ENCODE data around the gene UXS1. TPM values are rescaled to one million over a fixed set of nuclear protein-coding genes. Genes with fewer than 3 reads are reported as not detected.

UXS1 gene
- total RNA-seq, 1 experiment from 2014 or later, result 46.3 TPM

GRCh38 chr2:106184394-106184793 lies 9.7 kb downstream of the UXS1 start:
- H3K4me3 Mint-ChIP-seq, result no peak overlapping the region
- H3K27ac Mint-ChIP-seq, result no peak overlapping the region
- H4K91ac ChIP-seq (ENCODE audit: insufficient read length, low read depth, low read length), result no peak overlapping the region
- H3K79me1 ChIP-seq (ENCODE audit: insufficient read depth, low read depth, low read length, poor library complexity, severe bottlenecking), result peaks cover 5% of the 10 kb centered on the region
- no peak overlapping the region for H2AK5ac ChIP-seq (ENCODE audit: insufficient read length, low read length)
- WGBS (ENCODE audit: extremely low coverage, insufficient read length, low lambda C conversion rate), result no CpG with 5 or more reads among the region's 2 CpGs
- no peak overlapping the region for H2BK120ac ChIP-seq (ENCODE audit: low read depth, low read length, poor library complexity, severe bottlenecking)
- H3K36me3 Mint-ChIP-seq (ENCODE audit: insufficient read depth in 1 of 3, low read depth in 3 of 3), result peaks cover 1 to 5% (median 2%) of the 10 kb centered on the region in 3 experiments; a peak in 4 of 7 replicates
- H4K5ac ChIP-seq (ENCODE audit: insufficient read length, low read depth, low read length), result no peak overlapping the region
- no peak overlapping the region for H4K8ac ChIP-seq (replicated peaks; ENCODE audit: insufficient read length, low read depth, low read length)
- H3K9me3 Mint-ChIP-seq, result no peaks in the 10 kb centered on the region; a peak in 1 of 5 replicates
- no peak overlapping the region for H3T11ph ChIP-seq (ENCODE audit: low read length)
- no peaks in the 10 kb centered on the region for H3K27me3 ChIP-seq (ENCODE audit: insufficient read depth, low read length)
- no peaks in the 10 kb centered on the region for H3K9me3 ChIP-seq (ENCODE audit: control insufficient read depth, low read depth, low read length)
- peaks cover 3% of the 10 kb centered on the region; the same call in 1 of the 2 replicates for H3K4me1 ChIP-seq (ENCODE audit: insufficient read depth, low read length)
- no peak overlapping the region for H3K4ac ChIP-seq (ENCODE audit: low read depth, low read length)
- no peak overlapping the region for H3K23ac ChIP-seq (ENCODE audit: insufficient read length, low read depth, low read length)
- peaks cover 2% of the 10 kb centered on the region for H4K20me1 ChIP-seq (ENCODE audit: control insufficient read depth, insufficient read depth, insufficient read length)
- peaks cover 35% of the 10 kb centered on the region; the same call in 1 of the 2 replicates for H3K79me2 ChIP-seq (ENCODE audit: insufficient read depth, low read length)
- no peaks in the 10 kb centered on the region for H3K27me3 Mint-ChIP-seq (ENCODE audit: low read depth)
- H3K4me2 ChIP-seq (ENCODE audit: insufficient read depth, insufficient read length, low read length), result no peak overlapping the region
- no peak for DNase-seq
- no peak overlapping the region for H3K18ac ChIP-seq (ENCODE audit: insufficient read length, low read depth, low read length)
- H2BK5ac ChIP-seq (ENCODE audit: insufficient read length, low read length), result no peak overlapping the region
- no peak overlapping the region for H3K27ac ChIP-seq (ENCODE audit: insufficient read length, low read depth, low read length)
- no peak overlapping the region for H2BK15ac ChIP-seq (ENCODE audit: low read depth, low read length)
- no peak overlapping the region for H3K56ac ChIP-seq (ENCODE audit: insufficient read length, low read depth, low read length)
- no peak overlapping the region for H3K9ac ChIP-seq (ENCODE audit: extremely low read depth, insufficient read length, low read length)
- no peak overlapping the region for H3K14ac ChIP-seq (ENCODE audit: insufficient read depth, low read length)
- H2BK20ac ChIP-seq (ENCODE audit: low read depth, low read length, poor library complexity, severe bottlenecking), result no peak overlapping the region
- no peak overlapping the region for H2BK12ac ChIP-seq (ENCODE audit: insufficient read length, low read depth, low read length)
- H3K4me1 Mint-ChIP-seq, result peaks cover 22 to 27% of the 10 kb centered on the region in 2 experiments
- H3K23me2 ChIP-seq (ENCODE audit: insufficient read length, low read depth, low read length, poor library complexity, severe bottlenecking), result no peaks in the 10 kb centered on the region
- TF ChIP-seq, protein P1, sequence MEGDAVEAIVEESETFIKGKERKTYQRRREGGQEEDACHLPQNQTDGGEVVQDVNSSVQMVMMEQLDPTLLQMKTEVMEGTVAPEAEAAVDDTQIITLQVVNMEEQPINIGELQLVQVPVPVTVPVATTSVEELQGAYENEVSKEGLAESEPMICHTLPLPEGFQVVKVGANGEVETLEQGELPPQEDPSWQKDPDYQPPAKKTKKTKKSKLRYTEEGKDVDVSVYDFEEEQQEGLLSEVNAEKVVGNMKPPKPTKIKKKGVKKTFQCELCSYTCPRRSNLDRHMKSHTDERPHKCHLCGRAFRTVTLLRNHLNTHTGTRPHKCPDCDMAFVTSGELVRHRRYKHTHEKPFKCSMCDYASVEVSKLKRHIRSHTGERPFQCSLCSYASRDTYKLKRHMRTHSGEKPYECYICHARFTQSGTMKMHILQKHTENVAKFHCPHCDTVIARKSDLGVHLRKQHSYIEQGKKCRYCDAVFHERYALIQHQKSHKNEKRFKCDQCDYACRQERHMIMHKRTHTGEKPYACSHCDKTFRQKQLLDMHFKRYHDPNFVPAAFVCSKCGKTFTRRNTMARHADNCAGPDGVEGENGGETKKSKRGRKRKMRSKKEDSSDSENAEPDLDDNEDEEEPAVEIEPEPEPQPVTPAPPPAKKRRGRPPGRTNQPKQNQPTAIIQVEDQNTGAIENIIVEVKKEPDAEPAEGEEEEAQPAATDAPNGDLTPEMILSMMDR (conservative IDR thresholded peaks at IDR 0.05), result no peak
- H2AFZ ChIP-seq (ENCODE audit: low read length), result no peak overlapping the region
